Embryonic facial prominence (tissue), 1 donor: ENCODE data around the gene RNF144B.
"Not testable (repeated sequence)": the region's sequence is repeated elsewhere in the genome, so short reads cannot be mapped to it uniquely, and the experiment has no call there.

Source experiments
- DNase-seq: peaks from one replicate; pipeline ENCODE4 v3.0.0-alpha.2; 2016; ENCODE audit errors: extremely low spot score

The RNF144B gene

GRCh38 chr6:18406955-18407749 is 20.0 kb downstream of the RNF144B start:
- no peak for DNase-seq

DNA sequence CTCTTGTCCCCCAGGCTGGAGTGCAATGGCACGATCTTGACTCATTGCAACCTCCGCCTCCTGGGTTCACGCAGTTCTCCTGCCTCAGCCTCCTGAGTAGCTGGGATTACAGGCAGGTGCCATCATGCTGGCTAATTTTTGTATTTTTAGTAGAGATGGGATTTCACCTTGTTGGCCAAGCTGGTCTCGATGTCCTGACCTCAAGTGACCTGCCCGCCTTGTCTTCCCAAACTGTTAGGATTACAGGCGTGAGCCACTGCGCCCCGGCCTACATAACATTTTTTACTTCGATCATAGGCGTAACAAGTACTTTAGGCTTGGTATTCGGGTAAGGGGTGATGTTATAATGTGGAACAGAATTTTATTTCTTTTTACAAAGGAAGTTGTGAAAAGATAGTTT is 22.5 kb downstream of the RNF144B start:
- DNase-seq = not testable (repeated sequence)

- DNase-seq = no peak
Observed at GRCh38 chr6:18410412-18410811, 23.3 kb downstream of the RNF144B start.

- DNase-seq = no peak
Observed at GRCh38 chr6:18412068-18412467, 24.9 kb downstream of the RNF144B start.

- no peak for DNase-seq
Observed at GRCh38 chr6:18412644-18413043, 25.5 kb downstream of the RNF144B start.

- no peak for DNase-seq
Observed at GRCh38 chr6:18413381-18413780, 26.2 kb downstream of the RNF144B start.

GRCh38 chr6:18414116-18414515 is 27.0 kb downstream of the RNF144B start:
- no peak for DNase-seq

DNA sequence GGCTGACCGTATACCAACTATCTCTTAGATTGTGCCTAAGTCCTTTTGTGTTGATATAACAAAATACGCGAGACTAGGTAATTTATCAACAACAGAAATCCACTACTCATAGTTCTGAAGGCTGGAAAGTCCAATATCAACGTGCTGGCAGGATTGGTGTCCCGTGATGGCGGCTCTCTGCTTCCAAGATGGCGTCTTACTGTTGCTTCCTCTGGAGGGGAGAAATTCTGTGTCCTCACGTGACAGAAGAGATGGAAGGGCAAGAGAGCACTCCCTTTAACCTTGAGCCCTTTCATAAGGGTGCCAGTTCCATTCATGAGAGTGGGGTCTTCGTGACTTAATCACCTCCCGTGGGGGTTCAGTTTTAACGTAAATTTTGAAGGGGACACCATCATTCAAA is 28.1 kb downstream of the RNF144B start:
- no peak for DNase-seq

GRCh38 chr6:18415671-18416340 is 28.7 kb downstream of the RNF144B start:
- DNase-seq = peak; percentile 9

GRCh38 chr6:18416341-18416679 is 29.2 kb downstream of the RNF144B start:
- DNase-seq = no peak

- no peak for DNase-seq
Observed at GRCh38 chr6:18420328-18420727, 33.2 kb downstream of the RNF144B start.

- no peak for DNase-seq
Observed at GRCh38 chr6:18422136-18422535, 35.0 kb downstream of the RNF144B start.

DNA sequence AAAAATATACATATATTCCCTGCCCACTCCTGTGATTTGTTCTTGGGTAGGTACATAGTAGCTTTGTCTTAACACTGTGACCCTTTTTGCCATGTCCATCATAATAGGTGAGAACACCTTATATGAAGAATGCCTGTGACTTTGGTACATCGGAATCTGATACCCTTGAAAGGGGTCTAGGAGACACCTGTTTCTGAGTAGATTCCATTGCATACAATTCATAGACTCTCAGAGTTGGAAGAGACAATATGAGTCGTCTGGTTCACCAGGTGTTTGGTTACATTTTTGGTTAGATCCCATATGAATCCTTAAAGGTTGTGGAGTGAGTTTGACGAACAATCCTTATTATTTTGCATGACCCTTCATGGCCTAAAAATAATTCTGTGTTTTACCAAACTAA is 36.3 kb downstream of the RNF144B start:
- no peak for DNase-seq

DNA sequence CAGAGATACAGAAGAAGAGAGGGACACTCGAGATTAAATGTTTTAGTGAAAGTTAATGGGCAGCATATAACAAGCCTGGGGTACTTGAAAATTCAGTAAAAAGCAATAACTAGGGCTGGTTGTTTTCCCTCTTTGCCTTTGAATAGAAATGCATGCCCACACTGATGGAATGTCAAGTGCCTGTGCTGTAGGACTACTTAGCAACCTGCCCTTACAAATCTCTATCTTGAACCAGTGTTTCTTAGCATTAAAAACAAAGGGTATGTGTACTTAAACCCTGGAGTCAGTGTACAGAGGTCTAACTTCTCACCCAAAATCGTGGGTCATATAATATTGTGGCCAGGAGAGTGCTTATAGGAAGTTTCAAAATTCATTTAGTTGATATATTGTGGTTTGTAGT is 37.1 kb downstream of the RNF144B start:
- no peak for DNase-seq

- DNase-seq = no peak
Observed at GRCh38 chr6:18425218-18425617, 38.1 kb downstream of the RNF144B start.

DNA sequence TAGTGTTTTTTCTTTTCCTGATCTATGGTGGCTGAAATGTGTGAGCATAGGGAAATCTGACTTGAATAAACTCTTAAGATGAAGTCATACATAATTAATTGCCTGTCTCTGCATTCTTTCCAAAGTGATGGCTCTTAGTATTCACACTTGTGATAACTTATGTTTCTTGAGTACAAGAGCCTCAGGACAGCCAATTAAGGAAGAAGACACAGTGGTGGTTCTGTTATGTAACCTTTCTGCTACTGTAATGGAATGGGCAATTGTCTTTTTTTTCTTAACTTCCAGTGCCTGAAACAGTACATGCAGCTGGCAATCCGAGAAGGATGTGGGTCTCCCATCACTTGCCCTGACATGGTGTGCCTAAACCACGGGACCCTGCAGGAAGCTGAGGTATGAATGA is 40.1 kb downstream of the RNF144B start:
- no peak for DNase-seq

DNA sequence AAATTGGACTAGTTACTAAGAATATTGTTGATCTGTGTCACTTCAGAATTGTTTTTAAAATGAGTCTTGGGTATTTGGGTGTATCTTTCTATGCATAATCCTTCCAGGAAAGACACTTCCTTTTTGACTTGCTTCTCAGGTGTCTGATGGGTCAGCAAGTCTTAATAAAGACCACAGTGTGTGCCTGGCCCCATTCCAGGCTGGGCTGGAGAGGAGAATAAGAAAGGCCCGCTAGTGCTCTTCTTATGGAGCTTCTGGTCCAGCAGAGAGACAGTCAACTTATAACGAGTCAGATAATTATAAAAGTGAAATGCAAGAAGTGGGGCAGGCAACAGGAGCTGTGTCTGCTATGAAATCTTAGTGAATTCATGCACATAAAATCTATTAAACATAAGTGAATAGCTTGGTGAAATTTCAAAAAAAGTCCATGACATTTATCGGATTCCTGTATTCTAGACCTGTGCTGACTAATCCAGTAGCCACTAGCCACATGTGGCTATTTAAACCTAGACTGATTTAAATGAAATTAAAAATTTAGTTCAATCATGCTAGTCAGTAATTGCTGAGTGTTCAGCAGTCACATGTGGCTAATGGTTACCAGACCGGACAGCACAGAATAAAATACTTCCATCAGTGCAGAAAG is 42.6 kb downstream of the RNF144B start:
- no peak for DNase-seq

GRCh38 chr6:18431581-18431980 is 44.4 kb downstream of the RNF144B start:
- no peak for DNase-seq

GRCh38 chr6:18432180-18432579 is 45.0 kb downstream of the RNF144B start:
- no peak for DNase-seq

DNA sequence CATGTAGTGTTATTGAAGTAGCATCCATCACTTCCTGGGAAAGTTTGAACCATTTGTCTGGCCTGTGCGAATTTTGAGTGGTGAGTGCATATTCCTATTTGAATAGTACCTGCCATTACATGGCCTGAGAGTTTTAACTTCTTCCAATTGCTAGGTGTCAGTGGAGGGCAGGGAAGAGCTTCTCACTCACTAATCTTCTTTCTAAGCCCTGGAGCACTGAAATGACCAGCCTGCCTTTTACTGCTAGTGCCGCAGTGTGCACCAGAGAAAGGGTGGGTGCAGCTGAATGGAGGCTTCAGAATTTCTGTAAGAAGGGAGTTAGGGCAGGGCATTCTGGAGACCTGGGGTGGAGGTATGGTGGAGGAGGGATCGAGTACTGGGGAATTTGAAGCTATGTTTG is 45.5 kb downstream of the RNF144B start:
- no peak for DNase-seq

GRCh38 chr6:18433059-18433458 is 45.9 kb downstream of the RNF144B start:
- DNase-seq = no peak

GRCh38 chr6:18436341-18436740 is 49.2 kb downstream of the RNF144B start:
- no peak for DNase-seq

DNA sequence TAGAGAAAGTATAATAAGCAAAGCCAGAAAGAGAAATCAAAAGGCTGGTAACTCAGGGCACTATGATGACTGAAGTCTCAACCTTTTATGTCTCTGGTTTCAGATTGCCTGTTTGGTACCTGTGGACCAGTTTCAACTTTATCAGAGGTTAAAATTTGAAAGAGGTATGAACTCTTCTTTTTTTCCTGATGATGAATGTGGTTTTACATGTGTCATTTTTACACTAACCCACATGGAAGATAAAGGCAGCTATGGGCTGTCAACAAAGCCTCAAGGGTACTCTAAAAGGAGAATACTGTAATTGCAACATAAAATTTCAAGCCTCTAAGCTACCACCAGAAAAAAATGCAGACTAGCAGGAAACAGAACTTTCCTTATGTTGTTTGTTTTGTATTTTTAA is 52.4 kb downstream of the RNF144B start:
- DNase-seq = no peak
